Measurements from ENCODE around the gene KDF1.

KDF1 gene

DNA sequence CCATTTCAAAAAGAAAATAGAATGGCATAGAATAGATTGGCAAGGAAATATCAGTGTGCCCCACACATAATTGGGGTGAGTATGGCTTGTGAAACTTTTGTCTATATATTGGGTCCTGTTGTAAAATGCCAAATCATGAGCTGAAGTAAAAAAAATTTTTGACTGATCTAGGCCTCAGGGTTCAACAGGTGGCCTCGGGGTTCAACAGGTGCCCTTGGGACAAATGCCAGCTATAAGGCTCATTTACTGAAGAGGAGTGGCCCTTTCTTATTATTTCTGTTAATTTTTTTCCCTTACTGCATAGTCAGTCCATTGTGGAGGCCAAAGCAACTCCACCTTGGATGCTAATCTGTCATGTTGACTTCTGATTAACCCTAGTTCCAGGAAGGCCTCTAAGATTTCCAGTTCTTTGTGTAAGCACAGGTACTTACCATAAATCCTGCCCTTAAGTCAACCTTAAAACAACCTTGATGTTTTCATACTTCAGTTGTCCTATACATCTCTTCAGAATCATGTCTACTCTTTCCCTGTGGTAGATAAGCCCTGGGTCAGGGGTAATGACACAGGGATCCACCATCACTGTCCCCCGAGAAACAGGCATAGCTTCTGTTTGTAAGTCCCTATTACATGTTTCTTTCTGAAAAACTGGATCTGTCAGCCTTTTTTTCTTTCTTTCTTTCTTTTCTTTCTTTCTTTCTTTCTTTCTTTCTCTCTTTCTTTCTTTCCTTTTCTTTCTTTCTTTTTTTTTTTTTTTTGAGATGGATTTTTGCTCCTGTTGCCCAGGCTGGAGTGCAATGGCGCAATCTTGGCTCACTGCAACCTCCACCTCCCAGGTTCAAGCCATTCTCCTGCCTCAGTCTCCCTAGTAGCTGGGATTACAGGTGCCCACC, 16.6 kb upstream of the KDF1 start:
- Histone ChIP-seq H3K27me3 (ENCODE audit: control insufficient read depth in 1 of 2, insufficient read depth in 2 of 2, low read length in 2 of 2) (no peaks in the 10 kb centered on the region), H3K36me3 (ENCODE audit: control insufficient read depth in 1 of 2, insufficient read depth in 2 of 2, low read length in 2 of 2) (no peaks in the 10 kb centered on the region), H3K4me1 (ENCODE audit: control insufficient read depth in 1 of 2, insufficient read depth in 2 of 2, low read length in 2 of 2) (peaks cover 0 to 5% of the 10 kb centered on the region in 2 donors), H3K4me3 (ENCODE audit: low read depth in 1 of 2, low read length in 2 of 2) (no peak overlapping the region), H3K9me3 (ENCODE audit: control insufficient read depth in 1 of 2, low read length in 2 of 2) (no peaks in the 10 kb centered on the region), H3K9ac (ENCODE audit: low read depth in 1 of 2, low read length in 2 of 2) (no peak overlapping the region), H3K27ac (ENCODE audit: low read depth, low read length) (no peak overlapping the region)

DNA sequence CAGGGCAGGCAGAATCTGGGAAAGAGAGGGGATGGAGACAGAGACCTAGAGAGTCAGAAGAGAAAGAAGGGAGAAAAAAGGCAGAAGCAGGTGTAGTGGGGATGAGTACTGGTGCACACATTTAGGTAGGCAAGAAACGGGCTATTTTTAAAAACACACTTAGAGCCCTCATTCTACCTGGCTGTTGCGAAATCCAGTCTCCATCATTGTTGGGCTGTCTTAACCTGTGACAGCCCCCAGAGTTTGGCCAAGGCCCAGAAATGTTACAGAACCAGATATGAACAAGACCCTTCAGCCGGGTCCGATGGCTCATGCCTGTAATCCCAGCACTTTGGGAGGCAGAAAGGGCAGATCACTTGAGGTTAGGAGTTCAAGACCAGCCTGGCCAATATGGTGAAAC, 12.6 kb upstream of the KDF1 start:
- Histone ChIP-seq H3K4me1 (ENCODE audit: control insufficient read depth in 1 of 2, insufficient read depth in 2 of 2, low read length in 2 of 2) (peaks cover 0 to 5% of the 10 kb centered on the region in 2 donors), H3K9ac (ENCODE audit: low read depth in 1 of 2, low read length in 2 of 2) (no peak overlapping the region), H3K27me3 (ENCODE audit: control insufficient read depth in 1 of 2, insufficient read depth in 2 of 2, low read length in 2 of 2) (no peaks in the 10 kb centered on the region), H3K36me3 (ENCODE audit: control insufficient read depth in 1 of 2, insufficient read depth in 2 of 2, low read length in 2 of 2) (no peaks in the 10 kb centered on the region), H3K27ac (ENCODE audit: low read depth, low read length) (no peak overlapping the region), H3K4me3 (ENCODE audit: low read depth in 1 of 2, low read length in 2 of 2) (no peak overlapping the region), H3K9me3 (ENCODE audit: control insufficient read depth in 1 of 2, low read length in 2 of 2) (no peaks in the 10 kb centered on the region)

GRCh38 chr1:26972390-26972789, 12.1 kb upstream of the KDF1 start:
- no peaks in the 10 kb centered on the region for H3K36me3 ChIP-seq (ENCODE audit: control insufficient read depth in 1 of 2, insufficient read depth in 2 of 2, low read length in 2 of 2)
- H3K27ac ChIP-seq (ENCODE audit: low read depth, low read length) = no peak overlapping the region

GRCh38 chr1:26971590-26971989, 11.3 kb upstream of the KDF1 start:
- Histone ChIP-seq H3K27me3 (ENCODE audit: control insufficient read depth in 1 of 2, insufficient read depth in 2 of 2, low read length in 2 of 2) (no peaks in the 10 kb centered on the region), H3K27ac (ENCODE audit: low read depth, low read length) (no peak overlapping the region), H3K4me3 (ENCODE audit: low read depth in 1 of 2, low read length in 2 of 2) (no peak overlapping the region), H3K36me3 (ENCODE audit: control insufficient read depth in 1 of 2, insufficient read depth in 2 of 2, low read length in 2 of 2) (no peaks in the 10 kb centered on the region), H3K9ac (ENCODE audit: low read depth in 1 of 2, low read length in 2 of 2) (no peak overlapping the region), H3K9me3 (ENCODE audit: control insufficient read depth in 1 of 2, low read length in 2 of 2) (no peaks in the 10 kb centered on the region), H3K4me1 (ENCODE audit: control insufficient read depth in 1 of 2, insufficient read depth in 2 of 2, low read length in 2 of 2) (no peaks in the 10 kb centered on the region)

More at GRCh38 chr1:26972390-26972789, 12.1 kb upstream of the KDF1 start:
- peaks cover 0 to 5% of the 10 kb centered on the region in 2 donors for H3K4me1 ChIP-seq (ENCODE audit: control insufficient read depth in 1 of 2, insufficient read depth in 2 of 2, low read length in 2 of 2)
- H3K27me3 ChIP-seq (ENCODE audit: control insufficient read depth in 1 of 2, insufficient read depth in 2 of 2, low read length in 2 of 2) = no peaks in the 10 kb centered on the region
- H3K9me3 ChIP-seq (ENCODE audit: control insufficient read depth in 1 of 2, low read length in 2 of 2) = no peaks in the 10 kb centered on the region
- no peak overlapping the region for H3K9ac ChIP-seq (ENCODE audit: low read depth in 1 of 2, low read length in 2 of 2)
- H3K4me3 ChIP-seq (ENCODE audit: low read depth in 1 of 2, low read length in 2 of 2) = no peak overlapping the region

- H3K4me3 ChIP-seq (ENCODE audit: low read depth in 1 of 2, low read length in 2 of 2) = no peak overlapping the region
- H3K9me3 ChIP-seq (ENCODE audit: control insufficient read depth in 1 of 2, low read length in 2 of 2) = no peaks in the 10 kb centered on the region
- H3K36me3 ChIP-seq (ENCODE audit: control insufficient read depth in 1 of 2, insufficient read depth in 2 of 2, low read length in 2 of 2) = no peaks in the 10 kb centered on the region
- no peaks in the 10 kb centered on the region for H3K4me1 ChIP-seq (ENCODE audit: control insufficient read depth in 1 of 2, insufficient read depth in 2 of 2, low read length in 2 of 2)
- H3K9ac ChIP-seq (ENCODE audit: low read depth in 1 of 2, low read length in 2 of 2) = no peak overlapping the region
- H3K27ac ChIP-seq (ENCODE audit: low read depth, low read length) = no peak overlapping the region
- H3K27me3 ChIP-seq (ENCODE audit: control insufficient read depth in 1 of 2, insufficient read depth in 2 of 2, low read length in 2 of 2) = no peaks in the 10 kb centered on the region
Observed at GRCh38 chr1:26970810-26971209, 10.5 kb upstream of the KDF1 start.

- peaks cover 3 to 5% of the 10 kb centered on the region in 2 donors for H3K4me1 ChIP-seq (ENCODE audit: control insufficient read depth in 1 of 2, insufficient read depth in 2 of 2, low read length in 2 of 2)
- H3K4me3 ChIP-seq (ENCODE audit: low read depth in 1 of 2, low read length in 2 of 2) = no peak overlapping the region
- no peaks in the 10 kb centered on the region for H3K36me3 ChIP-seq (ENCODE audit: control insufficient read depth in 1 of 2, insufficient read depth in 2 of 2, low read length in 2 of 2)
- H3K9me3 ChIP-seq (ENCODE audit: control insufficient read depth in 1 of 2, low read length in 2 of 2) = no peaks in the 10 kb centered on the region
- no peak overlapping the region for H3K27ac ChIP-seq (ENCODE audit: low read depth, low read length)
- H3K9ac ChIP-seq (ENCODE audit: low read depth in 1 of 2, low read length in 2 of 2) = no peak overlapping the region
- peaks cover 0 to 2% of the 10 kb centered on the region in 2 donors for H3K27me3 ChIP-seq (ENCODE audit: control insufficient read depth in 1 of 2, insufficient read depth in 2 of 2, low read length in 2 of 2)
Observed at GRCh38 chr1:26965628-26966027, 5.4 kb upstream of the KDF1 start.

GRCh38 chr1:26965213-26965612, 4.9 kb upstream of the KDF1 start:
- Histone ChIP-seq H3K9ac (ENCODE audit: low read depth in 1 of 2, low read length in 2 of 2) (no peak overlapping the region), H3K4me1 (ENCODE audit: control insufficient read depth in 1 of 2, insufficient read depth in 2 of 2, low read length in 2 of 2) (peaks cover 5% of the 10 kb centered on the region in 2 donors), H3K27me3 (ENCODE audit: control insufficient read depth in 1 of 2, insufficient read depth in 2 of 2, low read length in 2 of 2) (peaks cover 0 to 7% of the 10 kb centered on the region in 2 donors), H3K36me3 (ENCODE audit: control insufficient read depth in 1 of 2, insufficient read depth in 2 of 2, low read length in 2 of 2) (no peaks in the 10 kb centered on the region), H3K9me3 (ENCODE audit: control insufficient read depth in 1 of 2, low read length in 2 of 2) (no peaks in the 10 kb centered on the region), H3K4me3 (ENCODE audit: low read depth in 1 of 2, low read length in 2 of 2) (no peak overlapping the region), H3K27ac (ENCODE audit: low read depth, low read length) (no peak overlapping the region)

DNA sequence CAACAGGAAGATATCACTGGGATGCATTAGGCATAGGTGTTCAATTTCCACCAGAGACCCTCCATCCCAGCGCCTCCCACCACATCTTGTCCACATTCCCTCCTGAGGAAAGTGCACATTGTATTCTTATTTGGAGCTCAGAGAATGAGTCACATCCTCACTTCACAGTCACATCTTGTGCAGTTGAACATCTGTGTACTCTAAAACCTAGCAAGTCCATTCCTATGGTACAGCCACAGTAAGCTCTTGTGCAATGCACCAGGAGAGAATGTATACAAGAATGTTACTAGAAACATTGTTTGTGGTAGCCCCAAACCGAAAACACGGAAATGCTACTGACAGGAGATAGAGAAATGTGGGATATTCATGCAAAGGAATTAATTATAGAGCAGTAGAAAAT, 1.6 kb upstream of the KDF1 start:
- Histone ChIP-seq H3K9ac (ENCODE audit: low read depth in 1 of 2, low read length in 2 of 2) (no peak overlapping the region), H3K4me3 (ENCODE audit: low read depth in 1 of 2, low read length in 2 of 2) (no peak overlapping the region), H3K27me3 (ENCODE audit: control insufficient read depth in 1 of 2, insufficient read depth in 2 of 2, low read length in 2 of 2) (peaks cover 0 to 7% of the 10 kb centered on the region in 2 donors), H3K36me3 (ENCODE audit: control insufficient read depth in 1 of 2, insufficient read depth in 2 of 2, low read length in 2 of 2) (no peaks in the 10 kb centered on the region), H3K27ac (ENCODE audit: low read depth, low read length) (no peak overlapping the region), H3K9me3 (ENCODE audit: control insufficient read depth in 1 of 2, low read length in 2 of 2) (no peaks in the 10 kb centered on the region), H3K4me1 (ENCODE audit: control insufficient read depth in 1 of 2, insufficient read depth in 2 of 2, low read length in 2 of 2) (peaks cover 5 to 19% of the 10 kb centered on the region in 2 donors)

DNA sequence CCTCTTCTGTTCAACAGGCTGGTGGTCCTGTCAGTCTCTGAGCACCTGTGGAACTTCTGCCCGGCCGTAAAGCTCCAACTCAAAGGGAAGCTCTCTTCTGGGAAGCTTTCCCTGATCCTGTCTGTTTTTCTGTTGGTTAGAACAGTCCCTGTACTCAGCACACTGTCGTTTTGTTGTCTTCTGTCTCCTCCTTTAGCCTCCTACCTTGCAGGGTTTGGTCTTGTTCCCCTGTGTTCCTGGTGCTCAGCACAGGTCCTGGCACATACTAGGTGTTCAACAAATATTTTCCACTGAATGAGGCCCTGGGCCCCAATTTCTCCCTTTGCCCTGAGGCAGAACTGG, 328 bp upstream of the KDF1 start:
- Histone ChIP-seq H3K9me3 (ENCODE audit: control insufficient read depth in 1 of 2, low read length in 2 of 2) (no peaks in the 10 kb centered on the region), H3K36me3 (ENCODE audit: control insufficient read depth in 1 of 2, insufficient read depth in 2 of 2, low read length in 2 of 2) (no peaks in the 10 kb centered on the region), H3K27ac (ENCODE audit: low read depth, low read length) (no peak overlapping the region), H3K4me3 (ENCODE audit: low read depth in 1 of 2, low read length in 2 of 2) (peak overlapping the region; percentile 89 to 91), H3K4me1 (ENCODE audit: control insufficient read depth in 1 of 2, insufficient read depth in 2 of 2, low read length in 2 of 2) (peaks cover 5 to 19% of the 10 kb centered on the region in 2 donors), H3K27me3 (ENCODE audit: control insufficient read depth in 1 of 2, insufficient read depth in 2 of 2, low read length in 2 of 2) (peaks cover 0 to 7% of the 10 kb centered on the region in 2 donors), H3K9ac (ENCODE audit: low read depth in 1 of 2, low read length in 2 of 2) (peak overlapping the region; percentile 84 to 94)

GRCh38 chr1:26959270-26959669, 998 bp downstream of the KDF1 start:
- H3K27ac ChIP-seq (ENCODE audit: low read depth, low read length) = no peak overlapping the region
- peaks cover 0 to 7% of the 10 kb centered on the region in 2 donors for H3K27me3 ChIP-seq (ENCODE audit: control insufficient read depth in 1 of 2, insufficient read depth in 2 of 2, low read length in 2 of 2)
- peak overlapping the region; percentile 89 to 91 for H3K4me3 ChIP-seq (ENCODE audit: low read depth in 1 of 2, low read length in 2 of 2)

More at GRCh38 chr1:26959270-26959669, 998 bp downstream of the KDF1 start:
- H3K4me1 ChIP-seq (ENCODE audit: control insufficient read depth in 1 of 2, insufficient read depth in 2 of 2, low read length in 2 of 2) = peaks cover 5 to 19% of the 10 kb centered on the region in 2 donors
- H3K36me3 ChIP-seq (ENCODE audit: control insufficient read depth in 1 of 2, insufficient read depth in 2 of 2, low read length in 2 of 2) = no peaks in the 10 kb centered on the region
- no peaks in the 10 kb centered on the region for H3K9me3 ChIP-seq (ENCODE audit: control insufficient read depth in 1 of 2, low read length in 2 of 2)
- peak overlapping the region; percentile 81 to 94 for H3K9ac ChIP-seq (ENCODE audit: low read depth in 1 of 2, low read length in 2 of 2)
